NB4 (cell line): ENCODE measurements around the gene LRRC34.

ENCODE experiments used
- CTCF ChIP-seq: IDR thresholded peaks from one replicate; pipeline ENCODE4 v1.5.1; 2012; ENCODE audit warnings: low read depth, low read length
- MAX ChIP-seq: IDR thresholded peaks from 2 replicates; pipeline ENCODE4 v1.6.1; 2011; ENCODE audit warnings: low read depth, low read length

GRCh38 chr3:169781209-169781855, 31.4 kb downstream of the LRRC34 start:
- TF ChIP-seq MAX (no peak), CTCF (no peak)
